H9 (cell line): Measurements from ENCODE around the gene HSP90AA1. TPM values are rescaled to one million over a fixed set of nuclear protein-coding genes. Genes with fewer than 3 reads are reported as not detected.

Experiments used
- DNase-seq: peaks from one replicate; pipeline ENCODE4 v3.0.0-alpha.2; 2017
- H2AFZ ChIP-seq: one replicate; pipeline ENCODE4 v1.6.1; 2013; ENCODE audit warnings: mild to moderate bottlenecking, low read length, control low read depth, moderate library complexity
- H2AK5ac ChIP-seq: 2 replicates; pipeline ENCODE4 v1.6.1; 2013; ENCODE audit warnings: low read length, control low read depth, mixed read lengths; ENCODE audit not compliant: insufficient read length
- H2BK120ac ChIP-seq: one replicate; pipeline ENCODE4 v1.6.1; 2013; ENCODE audit warnings: low read depth, mild to moderate bottlenecking, low read length, control low read depth, inconsistent platforms; ENCODE audit not compliant: poor library complexity, severe bottlenecking
- H2BK12ac ChIP-seq: 2 replicates; pipeline ENCODE4 v1.6.1; 2013; ENCODE audit warnings: low read length, control low read depth, mixed read lengths, low read depth; ENCODE audit not compliant: insufficient read length
- H2BK15ac ChIP-seq: 2 replicates; pipeline ENCODE4 v1.6.1; 2013; ENCODE audit warnings: low read depth, low read length, control low read depth
- H2BK20ac ChIP-seq: one replicate; pipeline ENCODE4 v1.6.1; 2013; ENCODE audit warnings: low read depth, mild to moderate bottlenecking, low read length, control low read depth, inconsistent platforms; ENCODE audit not compliant: poor library complexity, severe bottlenecking
- H2BK5ac ChIP-seq: 2 replicates; pipeline ENCODE4 v1.6.1; 2013; ENCODE audit warnings: low read length, control low read depth, mixed read lengths; ENCODE audit not compliant: insufficient read length
- H3K14ac ChIP-seq: 2 replicates; pipeline ENCODE4 v1.6.1; 2013; ENCODE audit warnings: low read length, control low read depth; ENCODE audit not compliant: insufficient read depth
- H3K18ac ChIP-seq: 2 replicates; pipeline ENCODE4 v1.6.1; 2013; ENCODE audit warnings: low read depth, mild to moderate bottlenecking, mixed read lengths, low read length, control low read depth; ENCODE audit not compliant: insufficient read length
- H3K23ac ChIP-seq: 2 replicates; pipeline ENCODE4 v1.6.1; 2013; ENCODE audit warnings: low read length, control low read depth, mixed read lengths, low read depth; ENCODE audit not compliant: insufficient read length
- H3K23me2 ChIP-seq: 2 replicates; pipeline ENCODE4 v1.6.1; 2013; ENCODE audit warnings: low read depth, mild to moderate bottlenecking, mixed read lengths, low read length, control low read depth; ENCODE audit not compliant: insufficient read length, poor library complexity, severe bottlenecking
- H3K27ac ChIP-seq: 2 replicates; pipeline ENCODE4 v1.5.1; 2013; ENCODE audit warnings: low read length, control low read depth, mixed read lengths, low read depth; ENCODE audit not compliant: insufficient read length
- H3K27me3 ChIP-seq: 2 replicates; pipeline ENCODE4 v1.6.1; 2013; ENCODE audit warnings: low read length, control low read depth, inconsistent platforms; ENCODE audit not compliant: insufficient read depth
- H3K4ac ChIP-seq: 2 replicates; pipeline ENCODE4 v1.6.1; 2013; ENCODE audit warnings: low read depth, mild to moderate bottlenecking, control low read depth, inconsistent platforms, low read length, moderate library complexity
- H3K4me1 ChIP-seq: 2 replicates; pipeline ENCODE4 v1.6.1; 2013; ENCODE audit warnings: low read length, control low read depth, inconsistent platforms; ENCODE audit not compliant: insufficient read depth
- H3K4me2 ChIP-seq: 2 replicates; pipeline ENCODE4 v1.6.1; 2013; ENCODE audit warnings: low read length, control low read depth, mixed read lengths; ENCODE audit not compliant: insufficient read length, insufficient read depth
- H3K56ac ChIP-seq: 2 replicates; pipeline ENCODE4 v1.6.1; 2013; ENCODE audit warnings: low read depth, mild to moderate bottlenecking, mixed read lengths, low read length, control low read depth; ENCODE audit not compliant: insufficient read length
- H3K79me1 ChIP-seq: 2 replicates; pipeline ENCODE4 v1.6.1; 2013; ENCODE audit warnings: low read depth, mild to moderate bottlenecking, moderate library complexity, low read length, control low read depth, inconsistent platforms; ENCODE audit not compliant: insufficient read depth, poor library complexity, severe bottlenecking
- H3K79me2 ChIP-seq: 2 replicates; pipeline ENCODE4 v1.6.1; 2013; ENCODE audit warnings: low read length, control low read depth, inconsistent platforms; ENCODE audit not compliant: insufficient read depth
- H3K9ac ChIP-seq: 2 replicates; pipeline ENCODE4 v1.6.1; 2013; ENCODE audit warnings: low read length, control low read depth, mixed read lengths; ENCODE audit not compliant: insufficient read length; ENCODE audit errors: extremely low read depth
- H3K9me3 ChIP-seq: one replicate; pipeline ENCODE4 v1.6.1; 2013; ENCODE audit warnings: low read depth, low read length, inconsistent platforms; ENCODE audit not compliant: control insufficient read depth
- H3T11ph ChIP-seq: one replicate; pipeline ENCODE4 v1.6.1; 2013; ENCODE audit warnings: mild to moderate bottlenecking, low read length, control low read depth, inconsistent platforms
- H4K20me1 ChIP-seq: one replicate; pipeline ENCODE4 v1.6.1; 2013; ENCODE audit not compliant: control insufficient read depth, insufficient read length, insufficient read depth
- H4K5ac ChIP-seq: 2 replicates; pipeline ENCODE4 v1.6.1; 2013; ENCODE audit warnings: low read depth, mild to moderate bottlenecking, mixed read lengths, low read length, control low read depth; ENCODE audit not compliant: insufficient read length
- H4K8ac ChIP-seq: replicated peaks from 2 replicates; pipeline ENCODE4 v1.6.1; 2013; ENCODE audit warnings: low read length, control low read depth, mixed read lengths, low read depth; ENCODE audit not compliant: insufficient read length
- H4K91ac ChIP-seq: 2 replicates; pipeline ENCODE4 v1.6.1; 2013; ENCODE audit warnings: low read depth, mild to moderate bottlenecking, moderate library complexity, mixed read lengths, low read length, control low read depth; ENCODE audit not compliant: insufficient read length
- H3K27ac Mint-ChIP-seq, 3 experiments: 2 replicates in 2 of 3; 3 replicates in 1 of 3; pipeline ENCODE4 v1.8.0; 2020 to 2021; ENCODE audit warnings: mixed read lengths in 3 of 3, mild to moderate bottlenecking in 1 of 3, moderate library complexity in 1 of 3
- H3K27me3 Mint-ChIP-seq: 2 replicates; pipeline ENCODE4 v1.8.0; 2021; ENCODE audit warnings: low read depth, mild to moderate bottlenecking, moderate library complexity, mixed read lengths
- H3K36me3 Mint-ChIP-seq, 3 experiments: 2 replicates in 2 of 3; 3 replicates in 1 of 3; pipeline ENCODE4 v1.8.0; 2020 to 2021; ENCODE audit warnings: low read depth in 3 of 3, mixed read lengths in 3 of 3; ENCODE audit not compliant: insufficient read depth in 1 of 3
- H3K4me1 Mint-ChIP-seq, 2 experiments: 2 replicates each; pipeline ENCODE4 v1.8.0; 2020; ENCODE audit warnings: mixed read lengths in 2 of 2
- H3K4me3 Mint-ChIP-seq, 2 experiments: 2 replicates in 1 of 2; 3 replicates in 1 of 2; pipeline ENCODE4 v1.8.0; 2020 to 2021; ENCODE audit warnings: mild to moderate bottlenecking in 2 of 2, mixed read lengths in 2 of 2, moderate library complexity in 1 of 2
- H3K9me3 Mint-ChIP-seq, 2 experiments: 2 replicates in 1 of 2; 3 replicates in 1 of 2; pipeline ENCODE4 v1.8.0; 2020; ENCODE audit warnings: mild to moderate bottlenecking in 2 of 2, mixed read lengths in 2 of 2, moderate library complexity in 1 of 2
- CTCF ChIP-seq: fragments of 200-600 bp; sonication (generic); conservative IDR thresholded peaks from 3 replicates; pipeline ENCODE4 v1.8.0; 2021; ENCODE audit warnings: antibody characterized with exemption, mild to moderate bottlenecking
- WGBS: extraction: QIAGEN DNeasy Blood & Tissue Kit; methylation state at CpG from one replicate; pipeline ENCODE4 v1.1.7; 2013; ENCODE audit warnings: missing lambda C conversion rate, low lambda C conversion rate, mixed read lengths; ENCODE audit not compliant: insufficient read length; ENCODE audit errors: extremely low coverage; 5-methylcytosine and 5-hydroxymethylcytosine counted together
- total RNA-seq: library from RNA; stranded (reverse); gene quantifications from 2 replicates; pipeline ENCODE4 v1.2.1, GENCODE V29; 2021

The HSP90AA1 gene
- total RNA-seq, 1 experiment from 2014 or later = 953 TPM

GRCh38 chr14:102095231-102095870 lies 8.5 kb upstream of the HSP90AA1 start:
- no peaks in the 10 kb centered on the region for H3K79me2 ChIP-seq
- H2BK120ac ChIP-seq = no peak overlapping the region
- Mint-ChIP-seq H3K27me3 (peaks cover 7% of the 10 kb centered on the region), H3K36me3 (no peaks in the 10 kb centered on the region; a peak in 1 of 7 replicates), H3K27ac (no peak overlapping the region; a peak in 1 of 7 replicates), H3K9me3 (no peaks in the 10 kb centered on the region), H3K4me3 (no peak overlapping the region), H3K4me1 (peaks cover 18 to 25% of the 10 kb centered on the region in 2 experiments)
- no peak overlapping the region for H2AK5ac ChIP-seq
- H3K9me3 ChIP-seq = no peaks in the 10 kb centered on the region
- H4K5ac ChIP-seq = no peak overlapping the region
- no peak overlapping the region for H2BK5ac ChIP-seq
- DNase-seq = no peak
- no peaks in the 10 kb centered on the region for H3K27me3 ChIP-seq
- no peak overlapping the region for H3K9ac ChIP-seq
- no peak overlapping the region for H3K4ac ChIP-seq
- H3K56ac ChIP-seq = no peak overlapping the region
- no peaks in the 10 kb centered on the region for H3K79me1 ChIP-seq
- H3K4me1 ChIP-seq = peaks cover 3% of the 10 kb centered on the region; the same call in 1 of the 2 replicates
- peak overlapping the region; percentile 40 for H4K8ac ChIP-seq
- H3K18ac ChIP-seq = no peak overlapping the region
- no peak overlapping the region for H2BK20ac ChIP-seq
- H3K14ac ChIP-seq = no peak overlapping the region
- H2AFZ ChIP-seq = no peak overlapping the region
- H3T11ph ChIP-seq = no peak overlapping the region
- TF ChIP-seq CTCF = no peak
- H3K23ac ChIP-seq = no peak overlapping the region
- H4K91ac ChIP-seq = no peak overlapping the region
- no peak overlapping the region for H2BK12ac ChIP-seq
- no peak overlapping the region for H3K4me2 ChIP-seq
- no peaks in the 10 kb centered on the region for H4K20me1 ChIP-seq
- no peak overlapping the region for H2BK15ac ChIP-seq
- no peaks in the 10 kb centered on the region for H3K23me2 ChIP-seq
- no peak overlapping the region for H3K27ac ChIP-seq
- no CpG with 5 or more reads among the region's 6 CpGs for WGBS
